GM06990 (cell line): ENCODE measurements around the gene CD151.

Experiments used
- DNase-seq: peaks from one replicate; pipeline ENCODE4 v3.0.0-alpha.2; 2011; ENCODE audit not compliant: insufficient read length; ENCODE audit errors: extremely low read depth
- H3K27me3 ChIP-seq: replicated peaks from 2 replicates; pipeline ENCODE4 v1.6.0; 2011; ENCODE audit warnings: low read length; ENCODE audit not compliant: control insufficient read depth, insufficient read depth
- H3K36me3 ChIP-seq: 2 replicates; pipeline ENCODE4 v1.5.1; 2011; ENCODE audit warnings: low read length; ENCODE audit not compliant: control insufficient read depth, insufficient read depth
- H3K4me3 ChIP-seq: replicated peaks from 2 replicates; pipeline ENCODE4 v1.5.1; 2011; ENCODE audit warnings: low read depth, mild to moderate bottlenecking, control low read depth, low read length
- TF ChIP-seq, protein P1 (sequence below): IDR thresholded peaks from 2 replicates; pipeline ENCODE4 v1.5.1; 2011; ENCODE audit warnings: low read length, control low read depth, mild to moderate bottlenecking, inconsistent platforms; ENCODE audit not compliant: insufficient read depth, poor library complexity, severe bottlenecking

Gene CD151

DNA sequence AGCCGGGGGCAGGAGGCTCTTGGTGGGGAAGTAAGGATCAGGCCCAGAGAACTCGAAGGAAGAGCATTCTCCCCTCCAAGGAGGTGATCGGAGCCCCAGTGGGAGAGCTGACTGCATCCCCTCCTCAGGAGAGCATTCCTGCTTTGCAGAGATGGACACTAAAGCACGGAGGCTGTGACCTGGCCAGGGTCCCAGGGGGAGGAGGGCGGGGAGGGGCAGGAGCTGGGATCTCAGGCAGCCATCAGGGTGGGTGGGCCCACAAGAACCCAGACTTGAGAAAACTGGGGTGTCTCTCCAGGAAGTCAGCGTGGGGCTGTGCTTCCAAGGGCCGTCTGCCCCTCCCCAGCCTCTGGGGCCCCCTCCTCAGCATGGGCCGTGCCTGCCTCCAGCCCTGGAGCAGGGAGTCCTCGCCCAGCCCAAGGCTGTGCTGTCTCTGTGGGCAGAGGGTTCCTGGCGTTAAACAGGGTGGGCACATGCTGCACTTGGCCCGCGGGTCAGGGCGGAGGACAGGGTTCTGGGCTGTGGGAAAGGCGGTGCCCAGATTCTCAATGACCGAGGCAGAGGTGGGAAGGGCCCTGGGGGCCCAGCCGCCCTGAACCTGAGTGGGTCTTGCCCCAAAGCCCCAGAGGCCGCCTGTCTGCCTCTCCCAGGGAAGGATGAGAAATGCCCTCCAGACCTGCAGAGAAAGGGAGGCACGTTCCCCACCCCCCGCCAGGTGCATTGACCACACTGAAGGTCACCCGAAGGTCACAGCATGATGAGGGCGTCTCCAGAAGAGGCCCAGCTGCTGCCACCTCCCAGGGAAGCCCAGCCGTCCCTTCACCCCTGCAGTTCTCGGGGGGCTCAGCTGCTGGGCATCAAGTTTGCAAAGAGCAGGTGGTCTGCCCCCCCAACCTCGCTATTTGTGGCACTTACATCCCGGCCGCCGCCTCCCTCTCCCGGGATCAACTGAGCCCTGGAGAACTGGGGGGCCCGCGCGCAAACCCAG is 43.5 kb upstream of the CD151 start:
- no peak for DNase-seq
- Histone ChIP-seq H3K27me3 (no peaks in the 10 kb centered on the region), H3K4me3 (peak overlapping the region; percentile 69), H3K36me3 (peaks cover 16% of the 10 kb centered on the region)
- TF ChIP-seq, protein P1, sequence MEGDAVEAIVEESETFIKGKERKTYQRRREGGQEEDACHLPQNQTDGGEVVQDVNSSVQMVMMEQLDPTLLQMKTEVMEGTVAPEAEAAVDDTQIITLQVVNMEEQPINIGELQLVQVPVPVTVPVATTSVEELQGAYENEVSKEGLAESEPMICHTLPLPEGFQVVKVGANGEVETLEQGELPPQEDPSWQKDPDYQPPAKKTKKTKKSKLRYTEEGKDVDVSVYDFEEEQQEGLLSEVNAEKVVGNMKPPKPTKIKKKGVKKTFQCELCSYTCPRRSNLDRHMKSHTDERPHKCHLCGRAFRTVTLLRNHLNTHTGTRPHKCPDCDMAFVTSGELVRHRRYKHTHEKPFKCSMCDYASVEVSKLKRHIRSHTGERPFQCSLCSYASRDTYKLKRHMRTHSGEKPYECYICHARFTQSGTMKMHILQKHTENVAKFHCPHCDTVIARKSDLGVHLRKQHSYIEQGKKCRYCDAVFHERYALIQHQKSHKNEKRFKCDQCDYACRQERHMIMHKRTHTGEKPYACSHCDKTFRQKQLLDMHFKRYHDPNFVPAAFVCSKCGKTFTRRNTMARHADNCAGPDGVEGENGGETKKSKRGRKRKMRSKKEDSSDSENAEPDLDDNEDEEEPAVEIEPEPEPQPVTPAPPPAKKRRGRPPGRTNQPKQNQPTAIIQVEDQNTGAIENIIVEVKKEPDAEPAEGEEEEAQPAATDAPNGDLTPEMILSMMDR = no peak

DNA sequence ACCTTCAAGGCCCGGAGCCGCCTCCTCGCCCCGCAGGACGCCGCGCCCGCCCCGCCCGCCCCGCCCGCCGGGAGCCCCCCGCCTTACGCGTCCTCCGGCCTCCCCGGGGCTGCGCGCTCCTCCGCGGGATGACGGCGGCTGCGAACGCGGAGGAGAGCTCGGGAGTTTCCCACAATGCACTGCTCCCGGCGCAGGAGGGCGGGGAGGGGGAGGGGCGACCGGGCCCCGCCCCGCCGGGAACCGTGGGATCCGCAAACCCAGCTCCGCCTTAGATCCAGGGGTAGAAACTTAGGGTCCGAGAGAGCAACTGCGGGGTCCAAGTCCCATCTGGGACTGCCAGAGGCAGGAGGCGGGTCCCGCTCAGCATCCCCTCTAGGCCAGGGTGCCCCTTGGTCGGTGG is 42.8 kb upstream of the CD151 start, which contains the start of gene CEND1:
CEND1 (minus strand) TSS at position 148 of the 400 bp plus-strand sequence. CDS start 1,514 bp downstream, outside the sequence.
- TF ChIP-seq, protein P1 = no peak
- H3K36me3 ChIP-seq = peaks cover 18% of the 10 kb centered on the region
- H3K4me3 ChIP-seq = peak within 1 kb of the TSS; percentile 69
- H3K27me3 ChIP-seq = no peaks in the 10 kb centered on the region
- DNase-seq = peak; percentile 72

DNA sequence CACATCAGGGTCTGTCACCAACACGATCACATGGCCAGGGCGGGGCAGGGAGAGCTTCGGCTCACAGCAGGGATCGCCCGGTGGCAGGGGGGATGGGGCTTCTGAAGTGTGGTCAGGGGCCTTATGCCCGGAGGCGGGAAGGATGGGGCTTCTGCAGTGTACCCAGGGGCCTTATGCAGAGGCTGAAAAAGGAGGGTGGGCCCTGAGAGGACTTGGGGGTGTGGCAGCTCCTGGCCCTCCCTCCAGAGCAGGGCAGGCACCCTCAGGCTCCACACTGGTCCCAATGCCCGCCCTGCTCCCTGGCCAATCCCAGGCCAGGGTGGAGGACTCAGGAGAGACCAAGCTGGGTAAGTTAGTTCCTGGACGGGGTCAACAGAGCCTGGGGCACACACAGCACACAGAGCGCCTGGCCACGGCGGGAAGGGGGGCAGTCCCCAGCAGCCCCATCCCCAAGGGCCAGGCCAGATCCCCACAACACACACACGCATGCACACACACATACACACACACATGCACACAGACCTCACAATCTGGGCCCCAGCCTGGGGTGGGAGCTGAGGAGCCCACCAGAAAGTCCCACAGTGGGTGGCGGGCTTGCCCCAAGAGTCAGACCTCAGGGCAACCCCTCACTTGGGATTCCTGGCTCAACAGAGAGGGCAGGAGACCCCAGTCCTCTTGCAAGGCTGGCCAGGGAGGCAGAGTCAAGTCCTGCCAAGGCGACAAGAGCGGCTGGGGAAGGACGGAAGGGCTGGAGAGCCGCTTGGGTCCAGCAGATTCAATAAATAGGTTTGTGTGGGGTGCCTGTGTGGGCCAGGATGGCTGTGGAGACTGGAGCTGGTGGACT is 41.8 kb upstream of the CD151 start:
- H3K36me3 ChIP-seq = peaks cover 18% of the 10 kb centered on the region
- H3K4me3 ChIP-seq = no peak overlapping the region
- DNase-seq = no peak
- TF ChIP-seq, protein P1 = no peak
- H3K27me3 ChIP-seq = no peaks in the 10 kb centered on the region

GRCh38 chr11:791658-792534 is 40.9 kb upstream of the CD151 start:
- Histone ChIP-seq H3K36me3 (peaks cover 18% of the 10 kb centered on the region), H3K27me3 (no peaks in the 10 kb centered on the region), H3K4me3 (no peak overlapping the region)
- no peak for DNase-seq
- TF ChIP-seq, protein P1 = no peak

GRCh38 chr11:792535-792821 is 40.3 kb upstream of the CD151 start:
- TF ChIP-seq, protein P1 = no peak
- H3K27me3 ChIP-seq = no peaks in the 10 kb centered on the region
- no peak for DNase-seq
- no peak overlapping the region for H3K4me3 ChIP-seq
- H3K36me3 ChIP-seq = peaks cover 18% of the 10 kb centered on the region
